ENCODE results near the gene GRIK4. TPM values are rescaled to one million over a fixed set of nuclear protein-coding genes. Genes with fewer than 3 reads are reported as not detected.

Gene GRIK4
- total RNA-seq, 1 donor from 2014 or later: 0.52 TPM

- Histone ChIP-seq H3K27me3 (ENCODE audit: control insufficient read depth in 3 of 3, insufficient read depth in 3 of 3, low read length in 3 of 3) (peaks cover 0 to 4% (median 0%) of the 10 kb centered on the region in 3 donors), H3K36me3 (ENCODE audit: control insufficient read depth in 3 of 3, insufficient read depth in 3 of 3, low read length in 3 of 3) (no peaks in the 10 kb centered on the region), H3K27ac (ENCODE audit: low read depth, low read length) (peak overlapping the region; percentile 45), H3K4me1 (ENCODE audit: control insufficient read depth in 3 of 3, insufficient read depth in 3 of 3, low read length in 3 of 3) (peaks cover 19 to 21% (median 20%) of the 10 kb centered on the region in 3 donors), H3K9ac (ENCODE audit: low read depth in 1 of 3, low read length in 3 of 3) (peak overlapping the region in 1 of 3 donors; percentile 62), H3K4me3 (ENCODE audit: low read length in 3 of 3) (no peak overlapping the region), H3K9me3 (ENCODE audit: control insufficient read depth in 3 of 3, low read length in 3 of 3) (no peaks in the 10 kb centered on the region)
These were observed 35.8 kb downstream of the GRIK4 start for GRCh38 chr11:120547316-120547715.

DNA sequence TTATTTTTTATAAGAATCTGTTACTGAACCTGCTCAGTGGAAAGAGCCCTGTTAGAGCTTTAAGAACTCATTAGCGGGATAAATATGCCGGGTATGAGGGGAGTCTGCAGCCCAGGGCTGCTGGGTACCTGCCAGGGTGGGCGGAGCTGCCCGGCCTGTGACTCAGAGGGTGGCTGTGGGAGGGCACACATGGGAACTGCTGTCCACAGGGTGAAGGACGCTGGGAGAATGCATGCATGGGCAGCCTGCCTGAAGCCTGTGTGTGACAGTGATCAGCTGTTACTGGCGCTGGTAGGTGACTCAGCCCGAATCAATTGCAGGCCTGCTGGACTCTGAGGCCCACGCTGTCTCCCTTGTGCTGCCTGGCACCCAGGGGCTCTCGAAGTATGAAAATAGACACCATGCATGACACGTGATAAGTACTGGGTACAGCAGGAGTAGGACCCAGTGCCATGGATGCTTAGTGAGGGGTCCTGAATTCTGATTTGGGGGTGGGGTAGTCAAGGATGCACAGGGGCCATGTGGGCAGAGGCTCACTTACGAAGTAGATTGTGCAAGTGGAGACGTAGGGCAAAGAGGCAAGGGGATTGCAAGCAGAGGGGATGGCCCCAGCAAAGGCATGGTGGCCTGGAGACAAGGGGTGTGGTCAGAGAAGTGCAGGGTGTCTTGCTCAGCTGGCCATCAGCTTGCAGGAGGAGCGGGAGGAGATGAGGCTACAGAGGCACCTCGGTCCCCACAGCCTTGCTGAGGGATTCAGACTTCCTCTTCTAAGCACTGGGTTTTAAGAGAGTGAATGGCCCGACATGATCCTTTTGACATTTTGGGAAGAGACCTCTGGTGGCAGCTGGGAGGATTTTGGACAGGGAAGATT is 36.5 kb downstream of the GRIK4 start:
- Histone ChIP-seq H3K4me3 (ENCODE audit: low read length in 3 of 3) (peak overlapping the region in 2 of 3 donors; percentile 58 to 65), H3K36me3 (ENCODE audit: control insufficient read depth in 3 of 3, insufficient read depth in 3 of 3, low read length in 3 of 3) (no peaks in the 10 kb centered on the region), H3K27ac (ENCODE audit: low read depth, low read length) (peak overlapping the region; percentile 85), H3K27me3 (ENCODE audit: control insufficient read depth in 3 of 3, insufficient read depth in 3 of 3, low read length in 3 of 3) (peaks cover 0 to 4% (median 0%) of the 10 kb centered on the region in 3 donors), H3K9ac (ENCODE audit: low read depth in 1 of 3, low read length in 3 of 3) (peak overlapping the region; percentile 38 to 75 (median 59)), H3K9me3 (ENCODE audit: control insufficient read depth in 3 of 3, low read length in 3 of 3) (no peaks in the 10 kb centered on the region), H3K4me1 (ENCODE audit: control insufficient read depth in 3 of 3, insufficient read depth in 3 of 3, low read length in 3 of 3) (peaks cover 19 to 21% (median 20%) of the 10 kb centered on the region in 3 donors)

GRCh38 chr11:120548682-120549209 is 37.2 kb downstream of the GRIK4 start:
- Histone ChIP-seq H3K9me3 (ENCODE audit: control insufficient read depth in 3 of 3, low read length in 3 of 3) (no peaks in the 10 kb centered on the region), H3K36me3 (ENCODE audit: control insufficient read depth in 3 of 3, insufficient read depth in 3 of 3, low read length in 3 of 3) (no peaks in the 10 kb centered on the region), H3K27ac (ENCODE audit: low read depth, low read length) (peak overlapping the region; percentile 85), H3K4me3 (ENCODE audit: low read length in 3 of 3) (no peak overlapping the region), H3K27me3 (ENCODE audit: control insufficient read depth in 3 of 3, insufficient read depth in 3 of 3, low read length in 3 of 3) (peaks cover 0 to 4% (median 0%) of the 10 kb centered on the region in 3 donors), H3K9ac (ENCODE audit: low read depth in 1 of 3, low read length in 3 of 3) (peak overlapping the region in 2 of 3 donors; percentile 20 to 75), H3K4me1 (ENCODE audit: control insufficient read depth in 3 of 3, insufficient read depth in 3 of 3, low read length in 3 of 3) (peaks cover 19 to 21% (median 20%) of the 10 kb centered on the region in 3 donors)

DNA sequence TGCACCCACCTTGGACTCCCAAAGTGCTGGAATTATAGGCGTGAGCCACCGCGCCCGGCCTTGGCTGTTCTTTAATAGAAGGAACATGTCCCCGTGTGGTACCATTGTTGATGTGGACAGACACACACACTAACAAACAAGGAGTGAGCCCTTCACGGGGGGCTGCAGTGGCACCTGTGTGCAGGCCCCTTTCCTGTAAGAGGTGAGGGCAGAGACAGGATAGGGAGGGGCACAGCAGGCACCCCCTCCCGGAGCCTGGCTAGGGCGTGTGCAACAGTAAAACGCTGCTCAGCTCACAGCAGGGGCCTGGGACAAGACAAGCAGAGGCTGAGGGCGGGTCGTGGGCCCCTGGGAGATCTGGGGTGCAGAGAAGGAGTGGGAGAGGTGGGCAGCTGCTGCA is 37.8 kb downstream of the GRIK4 start:
- no peaks in the 10 kb centered on the region for H3K9me3 ChIP-seq (ENCODE audit: control insufficient read depth in 3 of 3, low read length in 3 of 3)
- H3K4me1 ChIP-seq (ENCODE audit: control insufficient read depth in 3 of 3, insufficient read depth in 3 of 3, low read length in 3 of 3): peaks cover 19 to 21% (median 20%) of the 10 kb centered on the region in 3 donors
- H3K27me3 ChIP-seq (ENCODE audit: control insufficient read depth in 3 of 3, insufficient read depth in 3 of 3, low read length in 3 of 3): peaks cover 0 to 4% (median 0%) of the 10 kb centered on the region in 3 donors
- H3K9ac ChIP-seq (ENCODE audit: low read depth in 1 of 3, low read length in 3 of 3): no peak overlapping the region
- H3K36me3 ChIP-seq (ENCODE audit: control insufficient read depth in 3 of 3, insufficient read depth in 3 of 3, low read length in 3 of 3): no peaks in the 10 kb centered on the region
- no peak overlapping the region for H3K27ac ChIP-seq (ENCODE audit: low read depth, low read length)
- no peak overlapping the region for H3K4me3 ChIP-seq (ENCODE audit: low read length in 3 of 3)

- no peak overlapping the region for H3K4me3 ChIP-seq (ENCODE audit: low read length in 3 of 3)
- H3K36me3 ChIP-seq (ENCODE audit: control insufficient read depth in 3 of 3, insufficient read depth in 3 of 3, low read length in 3 of 3): no peaks in the 10 kb centered on the region
- H3K27me3 ChIP-seq (ENCODE audit: control insufficient read depth in 3 of 3, insufficient read depth in 3 of 3, low read length in 3 of 3): peaks cover 0 to 6% (median 0%) of the 10 kb centered on the region in 3 donors
- no peak overlapping the region for H3K27ac ChIP-seq (ENCODE audit: low read depth, low read length)
- no peak overlapping the region for H3K9ac ChIP-seq (ENCODE audit: low read depth in 1 of 3, low read length in 3 of 3)
- H3K4me1 ChIP-seq (ENCODE audit: control insufficient read depth in 3 of 3, insufficient read depth in 3 of 3, low read length in 3 of 3): peaks cover 19 to 21% (median 20%) of the 10 kb centered on the region in 3 donors
- H3K9me3 ChIP-seq (ENCODE audit: control insufficient read depth in 3 of 3, low read length in 3 of 3): no peaks in the 10 kb centered on the region
These were observed 38.5 kb downstream of the GRIK4 start for GRCh38 chr11:120550007-120550406.

DNA sequence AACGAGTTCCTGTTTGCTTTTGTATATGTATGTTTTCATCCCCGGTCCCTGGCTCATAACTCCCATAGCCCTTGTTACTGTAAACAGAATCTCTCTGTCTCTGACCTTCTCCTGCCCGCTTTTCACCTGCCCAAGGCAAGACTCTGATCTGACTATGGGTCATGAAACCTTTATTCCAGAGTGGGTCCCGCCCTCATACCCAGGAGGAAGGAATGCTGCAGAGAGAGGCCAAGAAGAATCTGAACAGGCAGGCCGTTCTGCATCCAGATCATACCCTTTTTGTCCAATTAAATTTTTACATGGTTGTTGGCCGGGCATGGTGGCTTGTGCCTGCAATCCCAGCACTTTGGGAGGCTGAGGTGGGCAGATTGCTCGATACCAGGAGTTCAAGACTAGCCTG is 39.6 kb downstream of the GRIK4 start:
- Histone ChIP-seq H3K36me3 (ENCODE audit: control insufficient read depth in 3 of 3, insufficient read depth in 3 of 3, low read length in 3 of 3) (no peaks in the 10 kb centered on the region), H3K9me3 (ENCODE audit: control insufficient read depth in 3 of 3, low read length in 3 of 3) (no peaks in the 10 kb centered on the region), H3K27ac (ENCODE audit: low read depth, low read length) (no peak overlapping the region), H3K4me1 (ENCODE audit: control insufficient read depth in 3 of 3, insufficient read depth in 3 of 3, low read length in 3 of 3) (peaks cover 19 to 21% (median 20%) of the 10 kb centered on the region in 3 donors), H3K4me3 (ENCODE audit: low read length in 3 of 3) (no peak overlapping the region), H3K27me3 (ENCODE audit: control insufficient read depth in 3 of 3, insufficient read depth in 3 of 3, low read length in 3 of 3) (peaks cover 0 to 8% (median 0%) of the 10 kb centered on the region in 3 donors), H3K9ac (ENCODE audit: low read depth in 1 of 3, low read length in 3 of 3) (no peak overlapping the region)

GRCh38 chr11:120554766-120555432 is 43.4 kb downstream of the GRIK4 start:
- Histone ChIP-seq H3K27ac (ENCODE audit: low read depth, low read length) (no peak overlapping the region), H3K4me1 (ENCODE audit: control insufficient read depth in 3 of 3, insufficient read depth in 3 of 3, low read length in 3 of 3) (no peaks in the 10 kb centered on the region), H3K27me3 (ENCODE audit: control insufficient read depth in 3 of 3, insufficient read depth in 3 of 3, low read length in 3 of 3) (peaks cover 0 to 9% (median 2%) of the 10 kb centered on the region in 3 donors), H3K9me3 (ENCODE audit: control insufficient read depth in 3 of 3, low read length in 3 of 3) (no peaks in the 10 kb centered on the region), H3K4me3 (ENCODE audit: low read length in 3 of 3) (no peak overlapping the region), H3K9ac (ENCODE audit: low read depth in 1 of 3, low read length in 3 of 3) (no peak overlapping the region), H3K36me3 (ENCODE audit: control insufficient read depth in 3 of 3, insufficient read depth in 3 of 3, low read length in 3 of 3) (no peaks in the 10 kb centered on the region)

- Histone ChIP-seq H3K36me3 (ENCODE audit: control insufficient read depth in 3 of 3, insufficient read depth in 3 of 3, low read length in 3 of 3) (no peaks in the 10 kb centered on the region), H3K4me1 (ENCODE audit: control insufficient read depth in 3 of 3, insufficient read depth in 3 of 3, low read length in 3 of 3) (no peaks in the 10 kb centered on the region), H3K27ac (ENCODE audit: low read depth, low read length) (no peak overlapping the region), H3K27me3 (ENCODE audit: control insufficient read depth in 3 of 3, insufficient read depth in 3 of 3, low read length in 3 of 3) (peaks cover 0 to 9% (median 2%) of the 10 kb centered on the region in 3 donors), H3K9me3 (ENCODE audit: control insufficient read depth in 3 of 3, low read length in 3 of 3) (no peaks in the 10 kb centered on the region), H3K4me3 (ENCODE audit: low read length in 3 of 3) (no peak overlapping the region), H3K9ac (ENCODE audit: low read depth in 1 of 3, low read length in 3 of 3) (no peak overlapping the region)
These were observed 43.9 kb downstream of the GRIK4 start for GRCh38 chr11:120555433-120555773.

GRCh38 chr11:120556797-120557196 is 45.2 kb downstream of the GRIK4 start:
- Histone ChIP-seq H3K4me1 (ENCODE audit: control insufficient read depth in 3 of 3, insufficient read depth in 3 of 3, low read length in 3 of 3) (no peaks in the 10 kb centered on the region), H3K9ac (ENCODE audit: low read depth in 1 of 3, low read length in 3 of 3) (no peak overlapping the region), H3K27me3 (ENCODE audit: control insufficient read depth in 3 of 3, insufficient read depth in 3 of 3, low read length in 3 of 3) (peaks cover 2 to 9% (median 3%) of the 10 kb centered on the region in 3 donors), H3K36me3 (ENCODE audit: control insufficient read depth in 3 of 3, insufficient read depth in 3 of 3, low read length in 3 of 3) (no peaks in the 10 kb centered on the region), H3K9me3 (ENCODE audit: control insufficient read depth in 3 of 3, low read length in 3 of 3) (no peaks in the 10 kb centered on the region), H3K4me3 (ENCODE audit: low read length in 3 of 3) (no peak overlapping the region), H3K27ac (ENCODE audit: low read depth, low read length) (no peak overlapping the region)

Measured in skeletal muscle tissue (tissue), 4 donors.